ENCODE data around the gene ZNF37A.

GRCh38 chr10:38070501-38070900 is 23.6 kb upstream of the ZNF37A start:
- no peak for TF ChIP-seq REST (IDR thresholded peaks at IDR 0.05)
- TF ChIP-seq ZBTB33 (IDR thresholded peaks at IDR 0.05): no peak
- no peak for TF ChIP-seq GABPA (IDR thresholded peaks at IDR 0.05 in 1 of 2, conservative IDR thresholded peaks at IDR 0.05 in 1 of 2)
- no peak for TF ChIP-seq CTCF (IDR thresholded peaks at IDR 0.05; ENCODE audit: low read depth, low read length, missing input control)
- no peak for TF ChIP-seq EGR1 (IDR thresholded peaks at IDR 0.05; ENCODE audit: low read depth in 2 of 2)

Data from liver (tissue), 3 donors.